Keratinocyte (primary cell): Measurements from ENCODE around the gene TEKT3. TPM values are rescaled to one million over a fixed set of nuclear protein-coding genes. Genes with fewer than 3 reads are reported as not detected.

ENCODE experiments used
- DNase-seq: peaks from one replicate; pipeline ENCODE4 v3.0.0-alpha.2; 2011; ENCODE audit warnings: low read depth, missing footprints, low spot score
- FAIRE-seq: peaks from 2 replicates; lab custom pipeline; 2011; peaks lifted over from hg19 to GRCh38; lab: Jason Lieb, UNC
- H2AFZ ChIP-seq: 2 replicates; pipeline ENCODE4 v1.6.0; 2012; ENCODE audit warnings: low read length, control low read depth, inconsistent platforms; ENCODE audit not compliant: control insufficient read depth
- H3K27ac ChIP-seq: 2 replicates; pipeline ENCODE4 v1.5.1; 2011; ENCODE audit warnings: low read length; ENCODE audit not compliant: control insufficient read depth, insufficient read depth
- H3K27me3 ChIP-seq: 3 replicates; pipeline ENCODE4 v1.6.0; 2011; ENCODE audit warnings: low read length; ENCODE audit not compliant: control insufficient read depth, insufficient read depth; ENCODE audit errors: extremely low read depth
- H3K36me3 ChIP-seq, 2 experiments: 2 replicates in 1 of 2; 3 replicates in 1 of 2; pipeline ENCODE4 v1.5.1; 2011; ENCODE audit warnings: low read length in 2 of 2, mild to moderate bottlenecking in 1 of 2; ENCODE audit not compliant: control insufficient read depth in 2 of 2, insufficient read depth in 2 of 2; ENCODE audit errors: extremely low read depth in 1 of 2
- H3K4me1 ChIP-seq: 3 replicates; pipeline ENCODE4 v1.5.1; 2011; ENCODE audit warnings: low read length; ENCODE audit not compliant: control insufficient read depth, insufficient read depth; ENCODE audit errors: extremely low read depth
- H3K4me2 ChIP-seq: 3 replicates; pipeline ENCODE4 v1.6.0; 2011; ENCODE audit warnings: low read depth, low read length; ENCODE audit not compliant: control insufficient read depth, insufficient read depth; ENCODE audit errors: extremely low read depth
- H3K4me3 ChIP-seq, 3 experiments: fragments of 200-600 bp in 1 of 3; sonication (generic) in 1 of 3; 2 replicates in 2 of 3; 3 replicates in 1 of 3; pipeline ENCODE4 v1.5.1; 2011 to 2016; ENCODE audit warnings: low read length in 3 of 3, mild to moderate bottlenecking in 3 of 3, control low read depth in 2 of 3, inconsistent platforms in 1 of 3, low read depth in 1 of 3, mixed read lengths in 1 of 3, mixed run types in 1 of 3, moderate library complexity in 1 of 3; ENCODE audit not compliant: control insufficient read depth in 2 of 3, insufficient read depth in 2 of 3; ENCODE audit errors: extremely low read depth in 1 of 3
- H3K79me2 ChIP-seq: 2 replicates; pipeline ENCODE4 v1.6.0; 2012; ENCODE audit warnings: low read length; ENCODE audit not compliant: control insufficient read depth, insufficient read depth
- H3K9ac ChIP-seq: 3 replicates; pipeline ENCODE4 v1.6.0; 2011; ENCODE audit warnings: low read length; ENCODE audit not compliant: control insufficient read depth, insufficient read depth; ENCODE audit errors: extremely low read depth
- H3K9me1 ChIP-seq: 3 replicates; pipeline ENCODE4 v1.6.0; 2011; ENCODE audit warnings: low read length; ENCODE audit not compliant: control insufficient read depth, insufficient read depth; ENCODE audit errors: extremely low read depth
- H3K9me3 ChIP-seq: 2 replicates; pipeline ENCODE4 v1.5.1; 2012; ENCODE audit warnings: low read depth, low read length; ENCODE audit not compliant: control insufficient read depth
- H4K20me1 ChIP-seq: 3 replicates; pipeline ENCODE4 v1.6.0; 2011; ENCODE audit warnings: low read length; ENCODE audit not compliant: control insufficient read depth, insufficient read depth; ENCODE audit errors: extremely low read depth
- EZH2 ChIP-seq: IDR thresholded peaks from one replicate; pipeline ENCODE4 v1.6.1; 2012; ENCODE audit warnings: inconsistent platforms, mild to moderate bottlenecking, low read length, moderate library complexity
- dilution Hi-C: fragments of 300-500 bp; cut with MboI; formaldehyde crosslinking; loops from one replicate; pipeline ENCODE4 v1.7.0; 2020; ENCODE audit warnings: low sequenced_read_pairs; ENCODE audit not compliant: extremely low pct_ligation_motif_present
- polyA plus RNA-seq, 5 experiments: library from polyadenylated mRNA; depleted of rRNA in 3 of 5; stranded (reverse) in 3 of 5; stranded (forward) in 1 of 5; unstranded in 1 of 5; fragments of >200 nt; gene quantifications; 1 replicate in 1 of 5; 2 replicates in 3 of 5; 3 replicates in 1 of 5; pipeline versions ENCODE4 v1.2.1 to v1.2.3, GENCODE V29; 2011 to 2012; ENCODE audit warnings: missing spikeins in 2 of 5, low read depth in 1 of 5, low replicate concordance in 1 of 5
- TF ChIP-seq, protein P1 (sequence below), 3 experiments: IDR thresholded peaks in 1 of 3; conservative IDR thresholded peaks in 1 of 3; optimal IDR thresholded peaks in 1 of 3; 2 replicates in 2 of 3; 3 replicates in 1 of 3; pipeline versions ENCODE3 to v1.5.1; 2011; ENCODE audit warnings: low read length in 3 of 3, mild to moderate bottlenecking in 3 of 3, moderate library complexity in 2 of 3, control low read depth in 1 of 3, inconsistent platforms in 1 of 3; ENCODE audit not compliant: insufficient read depth in 2 of 3; ENCODE audit errors: extremely low read depth in 1 of 3

The TEKT3 gene
- polyA plus RNA-seq, 1 donor (not counting 4 experiments of a cell fraction or from before 2014, with no cell fraction given): 0.16 TPM

DNA sequence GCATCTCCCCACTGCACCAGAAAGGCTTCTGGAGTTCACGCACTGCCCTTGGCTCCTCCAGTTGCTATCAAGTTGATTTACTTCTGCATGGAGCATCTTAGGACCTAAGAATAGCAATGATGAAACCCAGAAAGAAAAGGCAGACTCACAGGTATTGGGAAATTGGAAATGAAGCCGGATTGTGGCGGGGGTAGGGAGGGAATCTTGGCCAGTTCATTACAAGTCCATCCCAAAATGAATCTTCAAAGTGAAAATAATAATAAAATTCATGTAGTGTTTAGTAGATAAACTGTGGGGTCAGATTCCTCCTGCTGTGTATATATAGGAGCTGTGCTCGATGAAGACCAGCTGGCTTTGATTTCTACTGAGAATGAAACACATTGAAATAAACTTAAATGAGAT, 33.7 kb downstream of the TEKT3 start:
- H3K79me2 ChIP-seq: no peaks in the 10 kb centered on the region
- H3K4me2 ChIP-seq: no peak overlapping the region
- H3K9me1 ChIP-seq: no peaks in the 10 kb centered on the region
- FAIRE-seq (no peak), DNase-seq (no peak)
- TF ChIP-seq, protein P1, sequence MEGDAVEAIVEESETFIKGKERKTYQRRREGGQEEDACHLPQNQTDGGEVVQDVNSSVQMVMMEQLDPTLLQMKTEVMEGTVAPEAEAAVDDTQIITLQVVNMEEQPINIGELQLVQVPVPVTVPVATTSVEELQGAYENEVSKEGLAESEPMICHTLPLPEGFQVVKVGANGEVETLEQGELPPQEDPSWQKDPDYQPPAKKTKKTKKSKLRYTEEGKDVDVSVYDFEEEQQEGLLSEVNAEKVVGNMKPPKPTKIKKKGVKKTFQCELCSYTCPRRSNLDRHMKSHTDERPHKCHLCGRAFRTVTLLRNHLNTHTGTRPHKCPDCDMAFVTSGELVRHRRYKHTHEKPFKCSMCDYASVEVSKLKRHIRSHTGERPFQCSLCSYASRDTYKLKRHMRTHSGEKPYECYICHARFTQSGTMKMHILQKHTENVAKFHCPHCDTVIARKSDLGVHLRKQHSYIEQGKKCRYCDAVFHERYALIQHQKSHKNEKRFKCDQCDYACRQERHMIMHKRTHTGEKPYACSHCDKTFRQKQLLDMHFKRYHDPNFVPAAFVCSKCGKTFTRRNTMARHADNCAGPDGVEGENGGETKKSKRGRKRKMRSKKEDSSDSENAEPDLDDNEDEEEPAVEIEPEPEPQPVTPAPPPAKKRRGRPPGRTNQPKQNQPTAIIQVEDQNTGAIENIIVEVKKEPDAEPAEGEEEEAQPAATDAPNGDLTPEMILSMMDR (optimal IDR thresholded peaks at IDR 0.05 in 1 of 3, IDR thresholded peaks at IDR 0.05 in 1 of 3, conservative IDR thresholded peaks at IDR 0.05 in 1 of 3; ENCODE audit: extremely low read depth in 1 of 3, insufficient read depth in 2 of 3, low read length in 3 of 3): no peak
- TF ChIP-seq EZH2: no peak
- no peak overlapping the region for H2AFZ ChIP-seq
- peaks cover 11% of the 10 kb centered on the region for H3K27me3 ChIP-seq
- dilution Hi-C loops: no loop called here
- no peak overlapping the region for H3K27ac ChIP-seq
- no peaks in the 10 kb centered on the region for H3K9me3 ChIP-seq
- no peaks in the 10 kb centered on the region for H3K4me1 ChIP-seq
- no peaks in the 10 kb centered on the region for H3K36me3 ChIP-seq
- H4K20me1 ChIP-seq: no peaks in the 10 kb centered on the region
- H3K9ac ChIP-seq: no peak overlapping the region
- H3K4me3 ChIP-seq: no peak overlapping the region

DNA sequence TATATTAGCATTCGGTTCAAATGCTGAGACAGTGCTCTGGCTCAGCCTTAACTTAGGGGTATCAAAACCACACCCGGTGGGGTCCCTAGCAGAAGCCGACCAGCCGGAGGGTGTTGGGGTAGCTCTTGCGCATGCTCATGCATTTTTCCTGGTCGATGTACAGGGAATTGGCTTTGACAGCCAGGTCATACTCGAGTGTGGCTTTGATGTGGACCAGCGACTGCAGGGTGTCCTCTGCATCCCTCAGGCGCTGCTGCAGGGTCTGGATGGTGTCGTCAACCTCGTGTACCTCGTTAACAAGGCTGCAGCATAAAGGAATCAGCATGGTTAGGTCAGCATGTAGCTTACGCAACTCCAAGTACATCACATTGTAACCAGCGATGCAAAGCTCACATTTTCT, 37.5 kb downstream of the TEKT3 start:
- no peak overlapping the region for H3K4me2 ChIP-seq
- dilution Hi-C loops: no loop called here
- peaks cover 10% of the 10 kb centered on the region for H3K27me3 ChIP-seq

More for the DNA sequence above, 37.5 kb downstream of the TEKT3 start:
- H2AFZ ChIP-seq: no peak overlapping the region
- H3K9me3 ChIP-seq: no peaks in the 10 kb centered on the region
- H3K9ac ChIP-seq: no peak overlapping the region
- TF ChIP-seq, protein P1 (optimal IDR thresholded peaks at IDR 0.05 in 1 of 3, IDR thresholded peaks at IDR 0.05 in 1 of 3, conservative IDR thresholded peaks at IDR 0.05 in 1 of 3; ENCODE audit: extremely low read depth in 1 of 3, insufficient read depth in 2 of 3, low read length in 3 of 3): no peak
- no peak for TF ChIP-seq EZH2
- H3K4me3 ChIP-seq: no peak overlapping the region
- H3K4me1 ChIP-seq: no peaks in the 10 kb centered on the region
- DNase-seq: no peak
- H4K20me1 ChIP-seq: no peaks in the 10 kb centered on the region
- no peaks in the 10 kb centered on the region for H3K79me2 ChIP-seq
- H3K9me1 ChIP-seq: no peaks in the 10 kb centered on the region
- H3K36me3 ChIP-seq: no peaks in the 10 kb centered on the region
- no peak for FAIRE-seq
- H3K27ac ChIP-seq: no peak overlapping the region
